GM12801 (cell line): Measurements from ENCODE around the gene RNLS.

ENCODE experiments used
- CTCF ChIP-seq: IDR thresholded peaks from one replicate; pipeline ENCODE4 v1.5.1; 2011; ENCODE audit warnings: control low read depth; ENCODE audit not compliant: insufficient read length; ENCODE audit errors: extremely low read depth

RNLS gene

GRCh38 chr10:88316292-88316861 is 266.7 kb downstream of the RNLS start:
- no peak for TF ChIP-seq CTCF

- no peak for TF ChIP-seq CTCF
These were observed 267.4 kb downstream of the RNLS start for GRCh38 chr10:88315755-88316154.

DNA sequence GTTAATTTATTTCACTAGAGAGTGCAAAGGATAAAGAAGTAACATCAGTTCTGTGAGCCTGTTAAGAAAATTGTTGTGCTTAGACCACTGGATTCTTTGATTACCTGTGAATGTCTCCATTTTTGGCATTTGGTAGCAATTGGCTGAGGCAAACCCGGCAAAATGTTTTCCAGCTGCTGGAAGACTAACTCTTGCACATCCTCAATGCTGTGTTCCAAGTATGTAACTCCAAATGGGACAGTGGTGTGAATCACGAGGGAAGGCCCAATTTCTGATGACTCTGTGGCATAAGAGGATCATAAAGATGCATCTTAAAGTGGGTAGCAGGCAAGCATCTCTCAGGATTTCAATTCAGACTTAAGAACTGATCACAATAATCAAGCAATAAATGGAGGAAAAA is 268.8 kb downstream of the RNLS start:
- no peak for TF ChIP-seq CTCF

DNA sequence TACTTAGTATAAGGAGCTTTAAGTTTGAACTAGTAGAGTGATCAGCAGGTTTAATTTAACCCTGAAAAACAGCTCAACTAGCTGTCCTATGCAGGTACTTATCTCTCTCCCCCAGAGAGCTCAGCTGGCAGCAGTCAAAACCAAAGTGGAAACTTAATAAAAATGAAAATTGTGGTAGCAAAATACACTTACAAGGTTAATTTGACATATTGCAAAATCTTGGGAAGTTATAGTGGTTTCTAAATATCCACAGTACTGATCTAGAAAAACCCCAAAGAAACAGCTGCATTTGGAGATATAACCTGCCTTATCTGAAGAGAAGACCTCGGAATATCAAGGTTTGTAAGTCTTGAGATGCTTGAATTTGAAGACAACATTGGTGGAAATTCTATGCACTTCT is 269.2 kb downstream of the RNLS start:
- TF ChIP-seq CTCF, result no peak

- no peak for TF ChIP-seq CTCF
These were observed 270.3 kb downstream of the RNLS start for GRCh38 chr10:88312855-88313254.

DNA sequence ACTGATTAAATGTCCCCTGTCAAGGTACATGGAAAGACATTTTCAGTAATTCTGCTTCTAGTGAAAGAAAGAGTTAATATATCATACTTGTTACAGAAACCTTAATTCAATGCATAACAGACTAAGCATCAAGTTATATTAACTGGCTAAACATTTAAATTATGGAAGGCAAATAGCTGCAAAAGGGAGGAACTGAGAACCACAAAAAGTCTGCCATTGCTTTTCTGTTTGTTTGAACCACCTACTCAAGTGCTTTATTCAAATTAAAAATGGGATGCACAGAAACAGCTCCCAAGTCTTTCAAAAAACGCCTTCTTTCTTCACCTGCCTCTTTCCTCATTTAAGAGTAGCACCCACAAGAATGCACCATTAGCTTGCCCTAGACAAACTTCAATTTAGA is 271.9 kb downstream of the RNLS start:
- TF ChIP-seq CTCF, result no peak

DNA sequence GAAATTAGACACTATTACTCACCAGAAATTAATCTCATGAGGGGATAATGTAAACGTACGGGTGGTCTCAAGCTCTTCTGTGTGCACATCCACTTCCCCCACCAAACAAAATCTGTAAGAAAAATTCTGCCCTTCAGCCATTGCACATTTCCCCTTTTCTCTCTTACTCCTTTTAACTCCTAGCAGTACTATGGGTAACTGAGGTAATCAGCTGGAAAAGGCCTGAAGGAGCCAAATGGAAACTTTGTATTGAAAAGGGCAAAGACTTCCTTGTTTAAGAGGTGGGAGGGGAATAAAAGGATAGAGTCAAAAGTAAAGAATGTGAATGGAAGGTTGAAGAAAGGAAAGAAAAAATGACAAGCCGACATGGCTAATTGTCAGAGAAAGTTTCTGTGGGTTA is 273.8 kb downstream of the RNLS start:
- no peak for TF ChIP-seq CTCF

GRCh38 chr10:88299787-88300186 is 283.3 kb downstream of the RNLS start:
- no peak for TF ChIP-seq CTCF
